AG04450 (cell line): ENCODE data around the gene MEDAG. TPM values are rescaled to one million over a fixed set of nuclear protein-coding genes. Genes with fewer than 3 reads are reported as not detected.

ENCODE experiments used
- CTCF ChIA-PET: fragments of 300-600, 350-600 bp; formaldehyde crosslinking; extraction: SDS; loops from one replicate; lab custom pipeline; 2022; ENCODE audit warnings: antibody characterized with exemption, inconsistent platforms; lab: Charles Lee
- POLR2A ChIA-PET: fragments of 350-600 bp; formaldehyde crosslinking; extraction: SDS; loops from one replicate; lab custom pipeline; 2021; ENCODE audit warnings: antibody characterized with exemption, inconsistent platforms; lab: Yijun Ruan, JAX
- DNase-seq: peaks from one replicate; pipeline ENCODE4 v3.0.0-alpha.2; 2011; ENCODE audit warnings: low read depth, low spot score
- H3K27ac ChIP-seq: one replicate; pipeline ENCODE4 v1.5.1; 2012; ENCODE audit warnings: low read depth, low read length, control low read depth
- H3K27me3 ChIP-seq: one replicate; pipeline ENCODE4 v1.6.0; 2012; ENCODE audit warnings: low read length; ENCODE audit not compliant: control insufficient read depth, insufficient read depth
- H3K4me3 ChIP-seq: 2 replicates; pipeline ENCODE4 v1.5.1; 2011; ENCODE audit warnings: mild to moderate bottlenecking, low read depth, low read length, control low read depth
- H3K9me3 ChIP-seq: 2 replicates; pipeline ENCODE4 v1.5.1; 2012; ENCODE audit warnings: low read length; ENCODE audit not compliant: control insufficient read depth, insufficient read depth
- CTCF ChIP-seq: IDR thresholded peaks from 2 replicates; pipeline ENCODE4 v1.5.1; 2011; ENCODE audit warnings: low read depth, low read length, control low read depth, inconsistent platforms
- polyA plus RNA-seq: library from polyadenylated mRNA; depleted of rRNA; stranded (reverse); fragments of >200 nt; gene quantifications from 2 replicates; pipeline ENCODE4 v1.2.3, GENCODE V29; 2011

Gene MEDAG
- polyA plus RNA-seq, 1 experiment, result 3.7 TPM

DNA sequence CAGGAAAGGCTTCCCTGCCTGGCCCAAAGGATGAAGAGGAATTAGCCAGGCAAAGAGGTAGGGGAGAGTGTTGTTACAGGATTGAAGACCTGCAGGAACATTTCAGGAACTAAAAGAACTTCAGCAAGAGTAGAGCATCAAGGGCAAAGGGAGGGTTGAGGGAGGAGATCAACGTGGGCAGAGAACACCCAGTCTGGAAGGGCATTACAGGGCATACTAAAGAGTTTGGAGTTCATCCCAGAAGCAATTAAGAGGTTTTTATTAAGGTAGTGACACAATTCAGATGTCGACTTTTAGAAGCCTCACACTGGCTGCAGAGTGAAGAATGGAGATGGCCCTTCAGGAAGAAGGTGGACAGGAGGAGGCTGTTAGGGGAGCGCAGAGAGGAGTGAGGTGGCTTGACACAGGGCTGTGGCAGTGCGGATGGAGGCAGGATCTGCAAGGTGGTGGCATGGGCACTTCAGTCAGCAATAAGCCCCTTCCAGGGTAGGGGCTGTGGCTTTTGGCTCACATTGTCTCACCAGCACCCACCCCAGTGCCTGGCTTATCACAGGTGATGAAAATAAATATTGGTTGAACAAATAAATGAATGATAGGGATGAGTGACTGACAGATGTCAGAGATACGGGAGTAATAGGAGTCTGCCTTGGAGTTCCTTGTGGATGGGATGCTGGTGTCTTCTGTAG lies 51.3 kb downstream of the MEDAG start:
- ChIA-PET POLR2A (no interaction called here), CTCF (no interaction called here)
- no peak for TF ChIP-seq CTCF
- Histone ChIP-seq H3K4me3 (no peak overlapping the region), H3K27me3 (peaks cover 9% of the 10 kb centered on the region), H3K9me3 (peaks cover 3% of the 10 kb centered on the region; the same call in 1 of the 2 replicates), H3K27ac (no peak overlapping the region)
- no peak for DNase-seq

- POLR2A ChIA-PET, result interaction anchor here (0.6 kb wide), 1 partner anchor 11 kb away, joined by 3 read pairs; no protein-coding TSS in a partner anchor
- DNase-seq, result no peak
- CTCF ChIA-PET, result no interaction called here
- no peak for TF ChIP-seq CTCF
- H3K27ac ChIP-seq, result no peak overlapping the region
- H3K27me3 ChIP-seq, result peaks cover 9% of the 10 kb centered on the region
- H3K4me3 ChIP-seq, result no peak overlapping the region
- H3K9me3 ChIP-seq, result peaks cover 3% of the 10 kb centered on the region; the same call in 1 of the 2 replicates
Observed at GRCh38 chr13:30959678-30960077, 53.6 kb downstream of the MEDAG start.

DNA sequence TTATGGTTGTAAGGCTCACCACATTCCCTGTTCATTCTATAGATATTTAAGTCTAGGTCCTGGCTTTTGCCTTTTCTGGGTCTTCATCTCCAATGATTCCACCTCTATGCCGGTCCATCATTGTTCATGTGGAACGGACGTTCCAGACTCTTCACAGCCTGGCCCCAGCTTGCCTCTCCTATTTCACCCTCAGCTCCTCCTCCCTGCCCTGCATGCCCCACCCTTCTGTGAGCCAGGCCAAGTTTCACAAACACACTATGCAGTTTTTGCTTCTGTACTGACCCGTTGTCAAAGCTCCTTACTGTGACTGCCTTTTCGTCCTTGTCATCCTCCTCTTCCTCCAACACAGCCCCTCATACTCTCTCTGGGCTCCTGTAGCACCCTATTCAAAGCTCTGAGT lies 57.7 kb downstream of the MEDAG start:
- ChIA-PET CTCF (interaction anchor here (1.2 kb wide), 1 partner anchor 32 kb away, joined by 4 read pairs; the partner anchor contains the start of gene TEX26), POLR2A (interaction anchor here (0.6 kb wide), 1 partner anchor 99 kb away, joined by 4 read pairs; no protein-coding TSS in a partner anchor)
- no peak for TF ChIP-seq CTCF
- no peak overlapping the region for H3K4me3 ChIP-seq
- H3K27ac ChIP-seq, result no peak overlapping the region
- DNase-seq, result no peak
- peaks cover 5% of the 10 kb centered on the region for H3K27me3 ChIP-seq
- peaks cover 3% of the 10 kb centered on the region; the same call in 1 of the 2 replicates for H3K9me3 ChIP-seq

DNA sequence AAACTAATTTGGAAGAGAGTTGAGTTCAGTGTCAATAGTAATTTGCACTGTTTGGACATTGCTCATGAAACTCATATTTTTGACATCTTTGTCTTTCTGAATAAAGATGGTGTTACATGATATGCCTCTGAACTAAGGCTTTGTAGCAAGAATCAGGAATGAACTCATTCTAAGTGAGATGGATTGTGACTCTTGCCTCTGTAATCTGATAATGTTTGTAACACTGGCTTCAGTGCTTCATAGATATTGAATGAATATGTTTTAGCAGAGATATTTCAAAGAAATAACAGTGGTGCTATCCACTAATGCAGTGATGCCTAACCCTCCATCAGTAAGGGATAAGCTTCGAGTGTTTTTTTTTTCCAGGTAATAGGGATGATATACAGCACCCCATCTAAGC lies 59.3 kb downstream of the MEDAG start:
- no peak overlapping the region for H3K4me3 ChIP-seq
- DNase-seq, result no peak
- CTCF ChIA-PET, result no interaction called here
- POLR2A ChIA-PET, result no interaction called here
- H3K9me3 ChIP-seq, result no peaks in the 10 kb centered on the region
- peaks cover 3% of the 10 kb centered on the region for H3K27me3 ChIP-seq
- no peak overlapping the region for H3K27ac ChIP-seq
- TF ChIP-seq CTCF, result no peak

GRCh38 chr13:30966101-30966500 lies 60.0 kb downstream of the MEDAG start:
- Histone ChIP-seq H3K27ac (no peak overlapping the region), H3K9me3 (no peaks in the 10 kb centered on the region), H3K4me3 (no peak overlapping the region), H3K27me3 (peaks cover 3% of the 10 kb centered on the region)
- no peak for TF ChIP-seq CTCF
- ChIA-PET POLR2A (no interaction called here), CTCF (interaction anchor here (0.8 kb wide), 1 partner anchor 45 kb away, joined by 3 read pairs; no protein-coding TSS in a partner anchor)
- DNase-seq, result no peak
